GM19438 (cell line): ENCODE results near the gene BIRC3.

Source experiments
- ATAC-seq: cut with Tn5 transposase; IDR thresholded peaks from one replicate; pipeline ENCODE4 v1.9.1; 2021; ENCODE audit warnings: low read depth; ENCODE audit not compliant: unreplicated experiment

The BIRC3 gene

GRCh38 chr11:102317099-102317767 is at the start of gene BIRC3:
Gene BIRC3 (plus strand): TSS chr11:102317484. CDS start chr11:102324510, 7,026 bp downstream.
- peak; percentile 75 for ATAC-seq

GRCh38 chr11:102267609-102268008 is 49.7 kb upstream of the BIRC3 start:
- no peak for ATAC-seq

GRCh38 chr11:102268083-102268984 is 49.0 kb upstream of the BIRC3 start:
- peak; percentile 96 for ATAC-seq

- ATAC-seq, result no peak
Observed at GRCh38 chr11:102268985-102269470, 48.3 kb upstream of the BIRC3 start.

GRCh38 chr11:102269927-102270326 is 47.4 kb upstream of the BIRC3 start:
- no peak for ATAC-seq

GRCh38 chr11:102272047-102272824 is 45.0 kb upstream of the BIRC3 start:
- ATAC-seq, result no peak

- no peak for ATAC-seq
Observed at GRCh38 chr11:102274628-102275027, 42.7 kb upstream of the BIRC3 start.

GRCh38 chr11:102276362-102276761 is 40.9 kb upstream of the BIRC3 start:
- no peak for ATAC-seq

- ATAC-seq, result no peak
Observed at GRCh38 chr11:102276783-102277182, 40.5 kb upstream of the BIRC3 start.

GRCh38 chr11:102279641-102280170 is 37.6 kb upstream of the BIRC3 start:
- peak; percentile 93 for ATAC-seq

- ATAC-seq, result no peak
Observed at GRCh38 chr11:102280245-102280833, 36.9 kb upstream of the BIRC3 start.

GRCh38 chr11:102283116-102283485 is 34.2 kb upstream of the BIRC3 start:
- ATAC-seq, result no peak

- no peak for ATAC-seq
Observed at GRCh38 chr11:102284008-102284407, 33.3 kb upstream of the BIRC3 start.

GRCh38 chr11:102286292-102286691 is 31.0 kb upstream of the BIRC3 start:
- no peak for ATAC-seq

GRCh38 chr11:102287964-102288724 is 29.1 kb upstream of the BIRC3 start:
- ATAC-seq, result peak; percentile 87

GRCh38 chr11:102288725-102289083 is 28.6 kb upstream of the BIRC3 start:
- ATAC-seq, result no peak

GRCh38 chr11:102289592-102289991 is 27.7 kb upstream of the BIRC3 start:
- ATAC-seq, result no peak

- ATAC-seq, result no peak
Observed at GRCh38 chr11:102291831-102292230, 25.5 kb upstream of the BIRC3 start.

- no peak for ATAC-seq
Observed at GRCh38 chr11:102292933-102293332, 24.4 kb upstream of the BIRC3 start.
